Measurements from ENCODE around the gene TMEM213.

Gene TMEM213

DNA sequence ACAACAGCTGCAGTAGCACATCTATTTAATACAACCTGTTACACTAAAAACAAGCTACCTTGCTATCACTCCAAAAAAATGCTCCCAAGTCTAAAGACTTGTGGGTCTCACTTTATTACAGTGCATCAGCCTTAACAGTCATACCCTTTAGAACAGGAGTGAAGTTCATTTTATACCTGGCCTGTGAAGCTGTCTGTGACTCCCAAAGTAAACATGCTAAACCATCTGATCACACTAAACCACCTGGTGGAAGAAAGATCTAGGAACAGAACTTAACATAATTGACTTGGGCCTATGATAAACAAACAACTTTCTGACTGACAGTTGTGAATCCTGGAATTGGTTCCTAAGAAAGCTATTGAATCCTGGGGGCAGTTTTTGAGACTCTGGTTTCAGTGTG is 81.1 kb downstream of the TMEM213 start:
- DNase-seq: no peak

GRCh38 chr7:138879356-138879755 is 81.6 kb downstream of the TMEM213 start:
- DNase-seq: no peak

- no peak for DNase-seq
Observed at GRCh38 chr7:138880881-138881578, 83.2 kb downstream of the TMEM213 start.

DNA sequence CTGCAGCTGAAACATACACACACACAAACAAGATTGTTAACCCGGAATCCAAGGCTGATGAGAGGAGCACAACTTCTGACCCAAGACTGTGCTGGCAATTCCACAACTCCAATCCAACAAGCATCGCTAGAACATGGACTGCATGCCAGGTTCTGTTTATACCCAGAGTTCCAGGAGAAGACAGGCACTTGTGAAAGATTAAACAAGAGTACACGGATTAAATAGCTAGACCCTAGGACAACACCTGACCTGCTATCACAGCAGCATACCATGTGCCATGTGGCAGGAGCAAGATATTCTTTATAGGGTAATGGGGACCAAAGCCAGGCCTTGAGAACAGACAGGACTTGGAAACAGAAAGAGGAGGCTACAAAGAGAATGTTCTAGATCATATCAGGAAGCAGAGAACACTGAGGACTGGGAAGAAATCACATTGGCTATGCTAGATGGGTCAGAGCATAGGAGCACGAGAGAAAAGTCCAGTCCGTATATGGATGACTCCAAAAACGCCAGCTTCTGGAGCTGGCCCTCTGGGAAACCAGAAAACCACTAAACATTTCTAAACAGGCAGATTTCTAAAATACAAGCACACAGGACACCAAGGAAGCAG is 83.9 kb downstream of the TMEM213 start:
- DNase-seq: no peak

- DNase-seq: no peak
Observed at GRCh38 chr7:138882249-138882648, 84.5 kb downstream of the TMEM213 start.

DNA sequence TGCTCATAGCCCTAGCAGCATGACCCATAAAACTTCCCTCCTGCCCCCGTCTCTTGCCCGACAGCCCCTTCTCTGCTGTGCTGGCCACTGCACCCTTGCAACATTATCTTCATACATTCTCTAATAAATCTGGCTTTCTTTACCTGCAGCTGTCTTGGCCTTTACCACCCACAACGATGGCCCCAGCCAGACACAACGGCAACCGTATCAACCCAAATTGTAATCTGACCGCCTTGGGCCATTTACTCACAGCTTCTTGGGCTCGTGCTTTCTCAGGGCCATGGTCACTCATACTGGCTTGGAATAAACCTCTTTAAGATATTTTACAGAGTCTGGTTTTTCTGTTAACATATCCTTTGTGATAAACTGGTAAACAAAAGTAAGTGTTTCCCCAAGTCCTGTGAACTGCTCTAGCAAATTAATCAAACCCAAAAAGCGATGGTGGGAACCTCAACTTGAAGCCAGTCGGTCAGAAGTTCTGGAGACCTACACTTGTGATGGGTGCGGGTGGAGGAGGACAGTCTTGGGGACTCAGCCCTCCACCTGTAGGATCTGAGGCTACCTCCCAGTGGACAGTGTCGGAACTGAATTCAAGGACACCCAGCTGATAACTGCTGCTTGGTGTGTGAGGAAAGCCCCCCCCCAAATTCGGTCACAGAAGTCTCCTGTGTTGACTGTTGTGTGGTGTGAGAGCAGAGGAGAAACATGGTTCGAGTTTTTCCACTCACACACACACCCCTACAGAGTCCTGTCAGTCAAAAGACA is 87.8 kb downstream of the TMEM213 start:
- no peak for DNase-seq

DNA sequence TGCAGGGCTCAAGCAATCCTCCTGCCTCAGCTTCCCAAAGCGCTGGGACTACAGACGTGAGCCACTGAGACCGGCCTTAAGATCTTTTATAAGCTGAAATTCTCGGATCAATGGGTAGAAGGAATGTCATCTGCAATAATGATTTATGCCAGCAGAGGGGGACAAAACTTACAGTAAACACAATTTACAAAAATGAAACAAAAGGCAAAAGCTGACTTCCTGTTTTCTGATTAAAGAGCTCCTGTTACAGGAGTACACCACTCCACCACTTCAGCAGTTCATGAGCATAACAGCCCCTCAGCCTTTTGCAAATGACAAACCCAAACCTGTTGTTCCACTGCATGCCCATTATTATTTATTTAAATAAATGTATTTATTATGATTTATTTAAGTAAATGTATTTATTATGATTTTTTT is 88.7 kb downstream of the TMEM213 start:
- DNase-seq: peak; percentile 32

DNA sequence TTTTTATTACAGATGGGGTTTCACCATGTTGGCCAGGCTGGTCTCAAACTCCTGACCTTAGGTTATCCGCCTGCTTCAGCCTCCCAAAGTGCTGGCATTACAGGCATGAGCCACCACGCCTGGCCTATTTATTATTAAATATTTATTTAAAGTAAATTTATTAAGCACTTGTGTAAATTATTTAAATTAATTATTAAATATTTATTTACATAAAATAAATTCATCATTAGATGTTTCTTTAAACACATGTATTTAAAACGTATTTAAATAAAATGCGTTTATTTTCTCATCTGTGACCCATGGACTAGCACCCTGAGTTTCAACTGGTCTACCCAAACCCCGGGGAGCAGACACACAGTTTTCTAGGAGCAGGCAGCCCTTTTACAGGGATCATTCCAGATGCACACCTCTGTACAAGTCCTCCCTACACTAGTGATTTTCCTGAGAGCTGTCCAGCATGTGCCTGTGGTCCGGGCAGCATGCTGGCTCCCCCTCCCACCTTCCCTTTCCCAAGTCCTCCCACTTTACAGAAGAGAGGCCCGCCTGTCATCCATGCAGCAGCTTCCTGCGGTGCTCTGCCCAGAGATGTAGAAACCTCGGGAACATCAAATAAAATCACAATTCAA is 89.4 kb downstream of the TMEM213 start:
- DNase-seq: no peak
